Suppressor macrophage (primary cell): ENCODE data around the gene REC114.

Source experiments
- DNase-seq, 4 experiments: peaks; one replicate each; pipeline ENCODE4 v3.0.0-alpha.2; 2020 to 2022

The REC114 gene

DNA sequence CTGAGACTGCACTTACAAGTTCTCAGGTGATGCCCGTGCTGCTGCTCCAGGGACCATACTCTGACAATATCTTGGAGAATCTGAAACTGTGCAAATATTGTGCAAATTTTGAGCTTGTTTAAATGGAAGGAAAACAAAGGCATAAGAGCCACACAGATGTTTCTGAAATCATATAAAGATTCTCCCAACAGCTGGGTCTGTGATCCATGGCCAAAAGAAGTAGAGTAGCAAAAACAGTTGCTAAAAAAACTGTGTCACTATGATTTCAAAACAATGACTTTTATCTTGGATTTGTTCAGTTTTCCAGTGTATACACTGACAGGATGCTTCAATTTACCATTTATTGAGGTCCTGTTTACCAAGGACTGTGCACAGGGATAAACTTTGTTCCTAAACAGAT, 164.9 kb downstream of the REC114 start:
- DNase-seq: no peak

DNA sequence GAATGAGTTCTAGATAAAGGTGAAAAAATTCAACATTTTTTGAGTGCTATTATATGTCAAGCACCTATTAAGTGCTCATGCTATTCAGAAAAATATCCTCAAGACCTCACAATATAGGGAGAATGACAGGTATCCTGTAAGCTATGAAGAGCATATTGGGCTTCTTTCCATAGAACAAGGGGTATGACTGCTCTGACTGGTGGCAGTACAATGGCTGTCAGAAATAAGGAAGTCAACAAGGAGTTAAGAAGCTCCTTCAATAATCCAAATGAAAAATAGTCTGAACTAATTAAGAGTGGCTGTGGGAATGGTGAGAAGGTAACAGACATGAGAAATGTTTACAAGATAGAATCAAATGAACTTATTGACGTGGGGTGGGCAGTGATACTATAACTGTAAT, 165.5 kb downstream of the REC114 start:
- DNase-seq: no peak

DNA sequence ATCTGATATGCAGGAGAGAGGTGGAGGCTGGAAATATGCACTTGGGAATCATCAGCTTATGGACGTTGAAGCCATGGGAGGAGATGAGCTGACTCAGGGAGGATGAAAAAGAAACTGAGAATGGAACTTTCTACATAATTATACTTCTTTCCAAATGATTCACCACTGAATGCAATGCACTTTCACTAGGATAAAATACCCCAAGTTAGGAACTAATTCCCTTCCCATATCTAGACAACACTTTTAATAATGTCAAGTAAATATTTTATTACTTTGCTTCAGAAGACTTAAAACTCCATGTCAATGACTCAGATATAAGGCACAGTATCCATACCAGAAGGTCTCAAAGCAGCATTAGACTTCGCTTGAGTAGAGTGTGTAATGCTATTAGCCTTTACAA, 166.0 kb downstream of the REC114 start:
- DNase-seq: no peak
